Measurements from ENCODE around the gene SLC1A6.

DNA sequence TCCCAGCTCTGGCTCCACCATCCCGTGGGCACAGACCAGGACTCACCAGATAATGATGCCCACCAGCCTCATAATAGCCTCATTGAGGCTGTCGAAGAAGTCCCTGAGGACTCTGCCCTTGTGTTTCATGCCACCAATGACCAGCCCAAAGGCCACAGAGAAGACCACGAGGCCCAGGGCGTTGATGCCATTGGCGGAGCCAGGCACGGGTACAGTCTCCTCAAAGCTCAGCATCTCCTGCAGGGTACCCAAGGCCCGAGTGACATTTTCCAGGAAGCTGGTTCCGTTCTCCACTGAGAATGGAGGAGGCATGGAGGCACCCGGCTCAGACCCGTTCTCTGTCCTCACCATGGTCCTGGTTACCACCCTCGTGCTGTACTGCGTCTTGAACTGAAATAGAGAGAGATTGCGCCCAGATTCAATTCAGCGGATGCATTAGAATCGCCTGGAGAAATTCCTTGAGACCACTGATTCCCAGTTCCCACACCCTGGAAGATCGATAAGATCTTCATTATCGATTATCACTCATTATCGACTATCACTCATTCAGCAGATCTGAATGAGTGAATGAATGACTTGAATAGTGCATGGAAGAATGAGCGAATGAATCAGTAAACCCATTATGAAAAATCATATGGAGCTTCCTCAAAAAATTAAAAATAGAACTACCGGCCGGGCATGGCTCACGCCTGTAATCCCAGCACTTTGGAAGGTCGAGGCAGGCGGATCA, 17.5 kb downstream of the SLC1A6 start:
- TF ChIP-seq, protein P1, sequence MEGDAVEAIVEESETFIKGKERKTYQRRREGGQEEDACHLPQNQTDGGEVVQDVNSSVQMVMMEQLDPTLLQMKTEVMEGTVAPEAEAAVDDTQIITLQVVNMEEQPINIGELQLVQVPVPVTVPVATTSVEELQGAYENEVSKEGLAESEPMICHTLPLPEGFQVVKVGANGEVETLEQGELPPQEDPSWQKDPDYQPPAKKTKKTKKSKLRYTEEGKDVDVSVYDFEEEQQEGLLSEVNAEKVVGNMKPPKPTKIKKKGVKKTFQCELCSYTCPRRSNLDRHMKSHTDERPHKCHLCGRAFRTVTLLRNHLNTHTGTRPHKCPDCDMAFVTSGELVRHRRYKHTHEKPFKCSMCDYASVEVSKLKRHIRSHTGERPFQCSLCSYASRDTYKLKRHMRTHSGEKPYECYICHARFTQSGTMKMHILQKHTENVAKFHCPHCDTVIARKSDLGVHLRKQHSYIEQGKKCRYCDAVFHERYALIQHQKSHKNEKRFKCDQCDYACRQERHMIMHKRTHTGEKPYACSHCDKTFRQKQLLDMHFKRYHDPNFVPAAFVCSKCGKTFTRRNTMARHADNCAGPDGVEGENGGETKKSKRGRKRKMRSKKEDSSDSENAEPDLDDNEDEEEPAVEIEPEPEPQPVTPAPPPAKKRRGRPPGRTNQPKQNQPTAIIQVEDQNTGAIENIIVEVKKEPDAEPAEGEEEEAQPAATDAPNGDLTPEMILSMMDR (conservative IDR thresholded peaks at IDR 0.05 in 1 of 2, IDR thresholded peaks at IDR 0.05 in 1 of 2; ENCODE audit: extremely low read depth in 1 of 2, insufficient read depth in 1 of 2, low read depth in 1 of 2, low read length in 2 of 2) = no peak
- TF ChIP-seq EZH2 (IDR thresholded peaks at IDR 0.05; ENCODE audit: borderline replicate concordance, low read length) = no peak
